Measurements from ENCODE around the gene PPP3R1. TPM values are rescaled to one million over a fixed set of nuclear protein-coding genes. Genes with fewer than 3 reads are reported as not detected.

The PPP3R1 gene
- polyA plus RNA-seq, 2 of the 4 experiments (the other 2 are of a cell fraction), result 27.3 to 55.1 TPM

- DNase-seq (ENCODE audit: low read depth in 1 of 2, low spot score in 1 of 2) (no peak), ATAC-seq (peak in 1 of 2 experiments; percentile 46; a peak in 1 of 6 replicates), FAIRE-seq (no peak)
- WGBS (ENCODE audit: missing lambda C conversion rate), result 43% methylated on average over 3 of the region's 3 CpGs
- Histone ChIP-seq H3K27ac (no peak overlapping the region), H3K4me2 (no peak overlapping the region), H3K4me1 (no peaks in the 10 kb centered on the region), H3K4me3 (no peak overlapping the region), H3K9me3 (no peaks in the 10 kb centered on the region)
- TF ChIP-seq HES2 (IDR thresholded peaks at IDR 0.05) (no peak), RFX5 (IDR thresholded peaks at IDR 0.05) (no peak), PHF8 (IDR thresholded peaks at IDR 0.05; ENCODE audit: borderline replicate concordance, low read depth) (no peak), FOSL2 (IDR thresholded peaks at IDR 0.05) (no peak), FOSL2 (CRISPR knock-in tag; IDR thresholded peaks at IDR 0.05) (no peak), MYC (IDR thresholded peaks at IDR 0.05; ENCODE audit: borderline replicate concordance, low read length) (no peak), USF2 (IDR thresholded peaks at IDR 0.05) (no peak), POLR2AphosphoS2 (conservative IDR thresholded peaks at IDR 0.05; ENCODE audit: low read length) (no peak), HMGXB4 (CRISPR knock-in tag; IDR thresholded peaks at IDR 0.05; ENCODE audit: borderline replicate concordance) (no peak), HEYL (CRISPR knock-in tag; IDR thresholded peaks at IDR 0.05) (no peak), CHD2 (IDR thresholded peaks at IDR 0.05; ENCODE audit: low read length, partially characterized antibody) (no peak), MAFK (IDR thresholded peaks at IDR 0.05; ENCODE audit: partially characterized antibody) (no peak), HOXB5 (CRISPR knock-in tag; IDR thresholded peaks at IDR 0.05) (no peak), RNF2 (IDR thresholded peaks at IDR 0.05; ENCODE audit: borderline replicate concordance, low read depth) (no peak), HOXA7 (CRISPR knock-in tag; IDR thresholded peaks at IDR 0.05) (no peak), CBX8 (IDR thresholded peaks at IDR 0.05) (no peak), CTCF (IDR thresholded peaks at IDR 0.05) (no peak), MAZ (IDR thresholded peaks at IDR 0.05; ENCODE audit: borderline replicate concordance, low read depth, low read length) (no peak), KDM5A (IDR thresholded peaks at IDR 0.05) (no peak), ESRRA (IDR thresholded peaks at IDR 0.05; ENCODE audit: borderline replicate concordance, low read length) (no peak)
- CTCF ChIA-PET, result interaction anchor here (0.7 to 9.3 kb wide), 8 partner anchors 9 to 263 kb away, joined by 3 to 82 read pairs (median 4); no protein-coding TSS in a partner anchor
- POLR2A ChIA-PET, result no interaction called here
Measured at GRCh38 chr2:68294187-68294586, 41.9 kb upstream of the PPP3R1 start.

- no peaks in the 10 kb centered on the region for H3K4me1 ChIP-seq
- DNase-seq (ENCODE audit: low read depth in 1 of 2, low spot score in 1 of 2) (no peak), FAIRE-seq (no peak), ATAC-seq (no peak)
- CTCF ChIA-PET, result interaction anchor here (0.7 to 9.3 kb wide), 8 partner anchors 9 to 262 kb away, joined by 3 to 82 read pairs (median 4); no protein-coding TSS in a partner anchor
- 54% methylated on average over 6 of the region's 6 CpGs for WGBS (ENCODE audit: missing lambda C conversion rate)
- H3K4me3 ChIP-seq, result no peak overlapping the region
- H3K27ac ChIP-seq, result no peak overlapping the region
- TF ChIP-seq MAX (IDR thresholded peaks at IDR 0.05) (no peak), MYC (IDR thresholded peaks at IDR 0.05; ENCODE audit: borderline replicate concordance, low read length) (no peak), TP53 (CRISPR knock-in tag; IDR thresholded peaks at IDR 0.05) (no peak), RARB (CRISPR knock-in tag; IDR thresholded peaks at IDR 0.05) (no peak), SREBF2 (IDR thresholded peaks at IDR 0.05) (no peak), RFX5 (IDR thresholded peaks at IDR 0.05) (no peak), CTCF (IDR thresholded peaks at IDR 0.05) (no peak), MAFK (IDR thresholded peaks at IDR 0.05; ENCODE audit: partially characterized antibody) (no peak), CBX8 (IDR thresholded peaks at IDR 0.05) (no peak), TFCP2L1 (CRISPR knock-in tag; IDR thresholded peaks at IDR 0.05) (no peak), GATA3 (IDR thresholded peaks at IDR 0.05; ENCODE audit: borderline replicate concordance) (no peak), HMGXB4 (CRISPR knock-in tag; IDR thresholded peaks at IDR 0.05; ENCODE audit: borderline replicate concordance) (no peak)
- H3K9me3 ChIP-seq, result no peaks in the 10 kb centered on the region
- POLR2A ChIA-PET, result no interaction called here
- H3K4me2 ChIP-seq, result no peak overlapping the region
Measured at GRCh38 chr2:68293755-68294154, 41.4 kb upstream of the PPP3R1 start.
